GM19455 (cell line): ENCODE data around the gene GPR3.
"Not testable (repeated sequence)": the region's sequence is repeated elsewhere in the genome, so short reads cannot be mapped to it uniquely, and the experiment has no call there.

Source experiments
- ATAC-seq: cut with Tn5 transposase; IDR thresholded peaks from one replicate; pipeline ENCODE4 v1.9.1; 2021; ENCODE audit not compliant: unreplicated experiment

Gene GPR3

GRCh38 chr1:27377760-27378495, 14.5 kb upstream of the GPR3 start:
- no peak for ATAC-seq

DNA sequence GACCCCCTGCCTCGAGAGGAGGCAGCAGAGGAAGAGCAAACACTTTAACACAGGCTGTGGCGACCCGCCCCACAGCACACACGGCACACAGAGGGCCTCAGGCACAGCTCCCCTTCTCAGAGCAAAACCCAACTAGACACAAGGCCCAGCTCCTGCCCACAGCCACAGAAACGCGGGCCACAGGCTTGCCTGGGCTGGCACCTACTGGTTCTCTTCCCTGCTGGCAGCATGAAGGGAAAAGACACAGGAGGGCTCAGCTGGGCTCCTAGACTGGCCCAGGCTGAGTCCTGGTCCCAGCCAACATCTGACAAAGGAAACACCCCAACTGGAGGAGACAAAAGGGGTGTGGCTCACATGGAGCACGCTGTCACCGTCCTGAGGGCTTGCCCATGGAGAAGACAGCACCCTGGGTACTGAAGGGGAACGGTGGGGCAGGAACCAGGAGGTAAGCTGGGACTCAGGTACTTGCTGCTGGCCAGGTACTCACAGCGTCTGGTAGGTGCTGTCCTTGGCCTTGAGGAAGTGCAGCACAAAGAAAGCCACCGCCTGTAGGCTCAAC, 12.8 kb upstream of the GPR3 start:
- ATAC-seq = no peak

DNA sequence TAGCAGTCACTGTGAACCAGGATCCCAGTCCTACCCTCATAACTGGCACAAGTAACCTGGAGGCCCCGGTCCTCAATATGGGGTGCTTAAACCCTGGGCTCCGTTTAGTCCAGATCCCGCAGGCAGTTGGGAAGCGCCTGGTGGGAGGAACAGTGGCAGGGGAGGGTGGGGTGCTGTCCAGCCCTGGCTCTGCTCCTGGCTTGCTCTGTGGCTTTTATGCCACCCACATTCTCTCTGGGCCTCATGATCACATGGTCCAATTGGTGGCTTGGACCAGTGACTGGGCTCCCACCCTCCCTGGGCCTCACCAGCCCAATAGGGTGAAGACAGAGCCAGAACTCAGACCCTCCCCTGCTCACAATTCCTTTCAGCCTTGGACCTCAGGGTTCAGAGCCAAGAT, 12.2 kb upstream of the GPR3 start:
- ATAC-seq = no peak

DNA sequence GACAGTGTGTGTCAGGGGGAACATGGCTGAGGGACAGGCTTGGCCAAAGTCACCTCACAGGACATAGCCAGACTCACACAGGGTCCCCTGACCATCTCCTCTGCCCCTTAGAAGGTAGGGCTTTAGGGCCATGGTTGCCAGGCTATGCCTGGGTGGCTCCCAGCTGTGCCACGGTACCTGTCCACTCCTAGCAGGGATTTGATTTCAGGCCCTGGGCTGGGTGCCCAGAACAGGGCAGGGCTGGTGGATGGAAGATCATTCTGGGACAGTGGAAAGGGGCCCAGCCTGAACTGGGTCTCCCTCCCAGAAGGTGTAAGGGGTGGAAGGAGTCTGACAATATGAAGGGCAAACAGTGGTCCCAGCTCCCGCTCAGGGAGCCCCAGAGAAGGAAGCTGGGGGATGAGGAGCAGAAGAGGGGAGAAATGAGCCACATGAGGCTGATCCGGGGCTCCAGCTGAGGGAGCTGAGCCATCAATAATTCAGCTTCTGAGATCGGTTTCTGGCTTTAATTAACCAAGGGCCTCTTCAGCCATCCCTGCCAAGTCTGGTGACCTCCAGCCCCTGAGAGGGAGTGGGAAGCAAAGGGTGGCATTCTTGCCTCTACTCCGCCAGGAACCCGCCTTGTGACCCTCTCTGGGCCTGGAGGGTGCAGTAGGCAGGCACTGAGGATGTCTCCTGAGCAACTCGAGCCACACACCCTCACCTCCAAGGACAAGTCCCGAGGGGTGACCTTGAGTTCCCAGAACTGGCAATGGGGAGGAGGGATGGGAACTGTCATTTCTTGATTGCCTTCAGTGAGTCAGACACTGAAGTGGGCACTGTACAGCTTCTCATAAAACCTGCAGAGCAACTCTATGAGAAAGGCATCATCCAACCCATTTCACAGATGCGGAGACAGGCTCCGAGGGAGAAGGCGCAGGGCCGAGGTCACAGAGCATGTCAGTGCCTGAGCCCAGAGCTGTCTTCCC, 11.4 kb upstream of the GPR3 start:
- no peak for ATAC-seq

DNA sequence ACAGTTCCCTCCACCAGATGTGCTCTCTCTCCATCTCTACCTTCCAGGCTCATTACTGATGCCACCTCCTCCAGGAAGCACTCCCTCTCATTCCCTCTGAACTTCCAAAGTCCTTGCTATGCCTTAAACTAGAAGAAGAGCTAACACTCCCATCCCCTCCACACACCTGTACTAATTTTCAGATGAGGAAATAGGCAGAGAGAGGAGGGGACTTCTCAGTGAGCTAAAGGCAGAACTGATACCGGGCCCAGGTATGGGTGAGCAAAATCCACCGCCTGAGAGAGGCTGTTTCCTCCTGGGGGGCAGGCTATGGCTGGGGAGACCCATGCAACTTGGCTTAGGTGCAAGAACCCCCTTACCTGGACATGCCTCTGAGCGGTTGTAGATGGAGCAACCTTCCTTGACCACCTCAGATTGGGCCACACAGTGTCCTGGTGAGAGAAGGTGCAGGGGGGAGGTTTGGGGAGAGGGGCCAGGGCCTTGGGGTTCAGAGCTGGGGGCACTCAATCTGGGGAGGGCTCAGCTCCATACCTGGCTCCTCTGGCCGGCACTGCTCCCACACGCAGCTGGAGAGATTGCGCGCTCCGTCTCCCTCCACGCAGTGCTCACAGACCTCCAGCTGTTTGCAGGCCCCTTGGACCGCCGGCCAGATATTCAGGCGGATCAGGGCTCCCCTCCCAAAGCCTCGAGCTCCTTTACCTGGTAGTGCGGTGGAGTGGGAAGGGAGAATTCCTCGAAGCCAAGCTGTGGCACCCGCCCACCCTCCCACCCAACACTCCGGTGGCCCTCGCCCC, 10.3 kb upstream of the GPR3 start:
- no peak for ATAC-seq

- no peak for ATAC-seq
These were observed 9.3 kb upstream of the GPR3 start, which contains the start of gene CD164L2 for GRCh38 chr1:27383039-27383605. Gene CD164L2 (minus strand): TSS chr1:27383333. CDS start chr1:27383239, 94 bp downstream.

DNA sequence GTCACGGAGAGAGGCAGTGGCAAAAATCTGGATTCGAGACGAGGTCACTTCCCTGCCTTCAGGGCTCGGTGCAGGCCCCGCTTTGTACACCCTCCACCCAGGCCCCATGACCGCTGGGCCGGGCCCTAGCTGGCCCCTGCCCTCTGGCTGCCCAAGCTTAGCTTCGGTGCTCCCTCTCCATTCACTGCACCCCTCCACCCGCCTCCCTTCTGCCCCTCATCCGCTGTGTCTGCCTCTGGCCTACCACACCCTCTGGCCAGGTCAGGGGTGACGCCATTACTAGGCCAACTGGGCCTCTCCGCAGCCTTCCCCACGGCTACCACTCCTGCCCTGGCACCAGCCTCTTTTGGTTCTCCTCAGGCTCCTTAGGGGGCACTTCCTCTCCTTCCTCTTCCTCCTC, 8.8 kb upstream of the GPR3 start:
- no peak for ATAC-seq

DNA sequence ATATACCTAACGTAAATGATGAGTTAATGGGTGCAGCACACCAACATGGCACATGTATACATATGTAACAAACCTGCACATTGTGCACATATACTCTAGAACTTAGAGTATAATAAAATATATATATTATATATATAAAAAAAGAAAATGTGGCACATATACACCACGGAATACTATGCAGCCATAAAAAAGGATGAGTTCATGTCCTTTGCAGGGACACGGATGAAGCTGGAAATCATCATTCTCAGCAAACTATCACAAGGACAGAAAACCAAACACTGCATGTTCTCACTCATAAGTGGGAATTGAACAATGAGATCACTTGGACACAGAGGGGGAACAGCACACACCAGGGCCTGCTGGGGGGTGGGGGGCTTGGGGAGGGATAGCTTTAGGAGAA, 7.6 kb upstream of the GPR3 start:
- not testable (repeated sequence) for ATAC-seq

GRCh38 chr1:27388337-27389005, 4.0 kb upstream of the GPR3 start:
- no peak for ATAC-seq

DNA sequence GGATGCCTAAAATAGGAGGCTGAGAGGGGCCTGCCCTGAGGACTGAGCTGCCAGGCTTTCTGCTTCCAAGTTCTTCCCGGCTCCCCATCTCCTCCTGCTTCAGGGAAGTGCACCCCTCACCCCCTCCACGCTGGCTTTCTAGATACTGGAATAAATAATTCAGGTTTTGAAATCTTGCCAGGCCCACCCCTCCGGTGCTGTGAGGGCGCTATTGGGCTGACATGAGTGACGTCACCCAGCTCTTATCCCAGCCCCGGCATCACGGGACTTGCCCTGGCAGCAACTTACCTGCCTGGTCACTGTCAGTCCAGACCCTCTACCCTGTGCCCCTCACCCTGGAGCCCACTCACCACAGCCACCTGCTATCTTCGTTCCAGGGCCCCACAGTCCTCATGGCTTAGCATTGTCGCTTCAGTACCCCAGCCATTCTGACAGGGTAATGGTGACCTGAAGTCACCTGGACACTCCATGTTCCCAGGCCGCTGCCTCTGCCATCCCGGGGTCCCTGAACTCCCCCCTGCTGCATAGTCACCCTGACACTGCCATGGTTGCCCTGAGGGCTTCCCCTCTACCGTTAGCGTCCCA, 819 bp upstream of the GPR3 start:
- no peak for ATAC-seq

GRCh38 chr1:27392778-27393635, 585 bp downstream of the GPR3 start:
- no peak for ATAC-seq

- ATAC-seq = no peak
These were observed 1.3 kb downstream of the GPR3 start for GRCh38 chr1:27393641-27394281.

DNA sequence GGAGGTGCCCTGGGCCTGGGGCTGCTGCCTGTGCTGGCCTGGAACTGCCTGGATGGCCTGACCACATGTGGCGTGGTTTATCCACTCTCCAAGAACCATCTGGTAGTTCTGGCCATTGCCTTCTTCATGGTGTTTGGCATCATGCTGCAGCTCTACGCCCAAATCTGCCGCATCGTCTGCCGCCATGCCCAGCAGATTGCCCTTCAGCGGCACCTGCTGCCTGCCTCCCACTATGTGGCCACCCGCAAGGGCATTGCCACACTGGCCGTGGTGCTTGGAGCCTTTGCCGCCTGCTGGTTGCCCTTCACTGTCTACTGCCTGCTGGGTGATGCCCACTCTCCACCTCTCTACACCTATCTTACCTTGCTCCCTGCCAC, 1.8 kb downstream of the GPR3 start:
- ATAC-seq = no peak

GRCh38 chr1:27394925-27395324, 2.5 kb downstream of the GPR3 start:
- no peak for ATAC-seq

DNA sequence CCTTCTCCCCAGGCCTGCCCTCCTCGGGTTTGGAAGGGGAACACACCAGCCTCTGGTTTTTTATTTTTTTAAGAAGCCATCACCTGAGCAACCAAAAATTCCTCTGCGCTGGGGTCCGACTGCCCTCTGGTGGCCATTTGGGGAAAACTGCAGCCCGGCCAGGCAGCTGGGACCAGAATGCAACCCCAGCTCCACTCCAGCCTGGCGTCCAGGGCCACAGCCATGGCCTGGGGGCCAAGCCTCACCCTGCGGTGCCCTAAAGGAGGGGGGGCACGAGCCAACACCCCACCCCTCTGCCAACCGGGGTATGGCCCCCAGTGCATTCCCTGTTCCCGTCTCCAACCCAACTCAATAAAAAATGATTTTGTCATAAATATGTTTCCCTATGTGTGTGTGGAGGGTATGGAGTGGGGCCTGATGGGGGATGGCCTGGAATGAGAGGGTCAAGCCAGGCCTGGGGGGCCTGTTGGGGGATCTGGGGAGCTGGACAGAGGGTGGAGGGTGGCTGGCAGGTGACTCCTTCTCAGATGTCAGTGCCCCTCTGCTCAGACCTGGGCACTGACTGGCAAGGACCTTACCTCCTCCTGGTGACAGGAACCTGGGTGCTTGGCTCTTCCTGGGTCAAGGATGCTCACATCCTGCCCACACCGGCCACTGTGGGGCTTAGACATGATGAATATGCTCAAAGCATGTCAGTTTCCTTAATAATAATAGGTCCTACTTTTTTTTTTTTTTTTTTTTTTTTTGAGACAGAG, 3.2 kb downstream of the GPR3 start:
- no peak for ATAC-seq

- ATAC-seq = no peak
These were observed 4.7 kb downstream of the GPR3 start for GRCh38 chr1:27397110-27397509.

GRCh38 chr1:27397749-27398148, 5.3 kb downstream of the GPR3 start:
- no peak for ATAC-seq
